CD4-positive, alpha-beta memory T cell (primary cell): ENCODE data around the gene PRDM5. TPM values are rescaled to one million over a fixed set of nuclear protein-coding genes. Genes with fewer than 3 reads are reported as not detected.

ENCODE experiments used
- CTCF ChIA-PET: fragments of 350-600 bp; sonication (Branson Sonifier 250); formaldehyde crosslinking; loops from one replicate; lab custom pipeline; 2021; ENCODE audit warnings: inconsistent platforms; ENCODE audit not compliant: partially characterized antibody; lab: Charles Lee
- POLR2A ChIA-PET: fragments of 350-600 bp; sonication (Branson Sonifier 250); formaldehyde crosslinking; loops from one replicate; lab custom pipeline; 2021; ENCODE audit not compliant: partially characterized antibody; lab: Charles Lee
- DNase-seq, 5 donors: peaks; one replicate each; pipeline versions ENCODE4 v3.0.0 to v3.0.0-alpha.2; 2020 to 2022; ENCODE audit warnings: mixed read lengths in 1 of 5
- H3K27ac ChIP-seq: one replicate; pipeline ENCODE4 v1.7.0; 2013; ENCODE audit warnings: low read depth, low read length
- H3K27me3 ChIP-seq: 2 replicates; pipeline ENCODE4 v1.7.0; 2013; ENCODE audit warnings: mild to moderate bottlenecking, low read length, moderate library complexity; ENCODE audit not compliant: insufficient read depth
- H3K36me3 ChIP-seq: 2 replicates; pipeline ENCODE4 v1.7.0; 2013; ENCODE audit warnings: mild to moderate bottlenecking, low read length, moderate library complexity; ENCODE audit not compliant: insufficient read depth
- H3K4me1 ChIP-seq: 2 replicates; pipeline ENCODE4 v1.7.0; 2013; ENCODE audit warnings: mild to moderate bottlenecking, low read length, moderate library complexity; ENCODE audit not compliant: insufficient read depth
- H3K4me3 ChIP-seq, 2 donors: one replicate each; pipeline ENCODE4 v1.7.0; 2013; ENCODE audit warnings: low read length in 2 of 2, mild to moderate bottlenecking in 1 of 2
- H3K9me3 ChIP-seq, 2 donors: one replicate each; pipeline ENCODE4 v1.7.0; 2013; ENCODE audit warnings: low read length in 2 of 2, control low read depth in 1 of 2; ENCODE audit not compliant: control insufficient read depth in 1 of 2
- H3K27ac Mint-ChIP-seq, 7 donors: one replicate each; pipeline ENCODE4 v1.8.0; 2020 to 2021; ENCODE audit warnings: mixed read lengths in 7 of 7, mild to moderate bottlenecking in 6 of 7, inconsistent platforms in 3 of 7, moderate library complexity in 3 of 7
- H3K27me3 Mint-ChIP-seq, 2 donors: one replicate each; pipeline ENCODE4 v1.8.0; 2020 to 2021; ENCODE audit warnings: mixed read lengths in 2 of 2
- H3K36me3 Mint-ChIP-seq, 2 donors: one replicate each; pipeline ENCODE4 v1.8.0; 2020 to 2021; ENCODE audit warnings: mixed read lengths in 2 of 2, inconsistent platforms in 1 of 2, mild to moderate bottlenecking in 1 of 2
- H3K4me1 Mint-ChIP-seq, 4 donors: one replicate each; pipeline ENCODE4 v1.8.0; 2020 to 2021; ENCODE audit warnings: mixed read lengths in 4 of 4, mild to moderate bottlenecking in 1 of 4
- H3K4me3 Mint-ChIP-seq, 8 donors: one replicate each; pipeline ENCODE4 v1.8.0; 2020 to 2021; ENCODE audit warnings: mixed read lengths in 8 of 8, mild to moderate bottlenecking in 7 of 8, moderate library complexity in 6 of 8, inconsistent platforms in 3 of 8
- H3K9me3 Mint-ChIP-seq, 8 donors: one replicate each; pipeline ENCODE4 v1.8.0; 2020 to 2021; ENCODE audit warnings: mixed read lengths in 8 of 8, mild to moderate bottlenecking in 5 of 8, inconsistent platforms in 3 of 8, moderate library complexity in 1 of 8
- intact Hi-C: fragments of 100-400 bp; cut with micrococcal nuclease; formaldehyde crosslinking; loops from one replicate; pipeline ENCODE4 v1.15.1; 2023
- polyA plus RNA-seq, 2 donors: library from polyadenylated mRNA; unstranded; fragments of 300-500 nt; fragmentation: Illumina TruSeq; gene quantifications; one replicate each; pipeline ENCODE4 v1.2.3, GENCODE V29; 2021
- total RNA-seq, 2 experiments: library from RNA; stranded (reverse); gene quantifications; one replicate each; pipeline ENCODE4 v1.2.3, GENCODE V29; 2021

PRDM5 gene
- total and polyA plus RNA-seq, 4 experiments from 2014 or later = 0.24 to 0.84 (median 0.36) TPM

DNA sequence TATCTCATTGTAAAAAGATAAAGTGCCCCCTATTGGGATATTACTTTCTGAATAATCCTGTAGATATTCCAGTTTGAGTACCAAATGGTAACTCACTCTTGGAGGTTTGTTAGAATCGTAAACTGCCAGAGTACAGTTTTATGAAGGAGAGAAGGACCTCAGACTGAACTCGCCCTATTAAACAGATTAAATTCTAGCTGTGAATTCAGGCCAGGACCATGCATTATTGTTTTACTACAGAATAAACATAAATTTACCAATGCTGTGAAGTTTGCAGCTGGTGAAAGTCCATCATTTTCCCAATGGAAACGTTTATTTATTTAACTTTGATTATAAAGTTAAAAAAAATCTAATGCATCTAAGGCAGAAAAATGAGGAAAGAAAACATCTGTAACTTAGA is 20.2 kb upstream of the PRDM5 start:
- no peaks in the 10 kb centered on the region for H3K27me3 ChIP-seq
- no peaks in the 10 kb centered on the region for H3K4me1 ChIP-seq
- H3K4me1 Mint-ChIP-seq = no peaks in the 10 kb centered on the region
- H3K4me3 Mint-ChIP-seq = no peak overlapping the region
- no peak for DNase-seq
- H3K9me3 Mint-ChIP-seq = peaks cover 6 to 27% (median 16%) of the 10 kb centered on the region in 8 donors
- H3K9me3 ChIP-seq = no peaks in the 10 kb centered on the region
- no peak overlapping the region for H3K27ac Mint-ChIP-seq
- H3K36me3 Mint-ChIP-seq = peaks cover 0 to 7% of the 10 kb centered on the region in 2 donors
- no peak overlapping the region for H3K27ac ChIP-seq
- no peak overlapping the region for H3K4me3 ChIP-seq
- H3K27me3 Mint-ChIP-seq = peaks cover 5 to 13% of the 10 kb centered on the region in 2 donors
- H3K36me3 ChIP-seq = no peaks in the 10 kb centered on the region
- ChIA-PET CTCF (no interaction called here), POLR2A (no interaction called here)
- intact Hi-C loops = no loop called here

DNA sequence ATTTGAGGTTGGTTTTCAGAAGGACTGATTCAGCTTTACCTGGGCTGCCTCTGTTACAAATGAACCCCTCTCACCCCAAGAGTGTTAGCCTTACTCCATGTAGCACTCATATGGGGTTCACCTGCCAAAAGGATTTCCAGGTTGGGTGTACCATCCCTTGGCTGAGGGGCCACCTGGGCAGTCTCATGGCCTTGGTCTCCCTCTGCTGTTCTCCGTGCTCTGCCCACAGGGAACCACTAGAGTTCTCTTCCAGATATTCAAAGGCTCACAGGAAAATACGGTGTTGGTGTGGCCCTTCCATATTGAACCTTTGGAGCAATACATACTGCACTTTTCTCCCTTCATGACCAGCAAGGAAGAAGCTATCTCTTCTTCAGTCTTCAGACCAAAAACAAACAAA is 18.0 kb upstream of the PRDM5 start:
- intact Hi-C loops = no loop called here
- POLR2A ChIA-PET = no interaction called here
- no peak for DNase-seq
- no peaks in the 10 kb centered on the region for H3K4me1 ChIP-seq
- H3K27ac Mint-ChIP-seq = no peak overlapping the region
- no peaks in the 10 kb centered on the region for H3K9me3 ChIP-seq
- CTCF ChIA-PET = no interaction called here
- H3K27ac ChIP-seq = no peak overlapping the region
- peaks cover 0 to 5% of the 10 kb centered on the region in 2 donors for H3K36me3 Mint-ChIP-seq
- no peaks in the 10 kb centered on the region for H3K36me3 ChIP-seq
- H3K4me1 Mint-ChIP-seq = no peaks in the 10 kb centered on the region
- no peak overlapping the region for H3K4me3 ChIP-seq
- no peaks in the 10 kb centered on the region for H3K27me3 ChIP-seq
- peaks cover 10 to 17% of the 10 kb centered on the region in 2 donors for H3K27me3 Mint-ChIP-seq
- no peak overlapping the region for H3K4me3 Mint-ChIP-seq
- H3K9me3 Mint-ChIP-seq = peaks cover 3 to 15% (median 9%) of the 10 kb centered on the region in 8 donors

DNA sequence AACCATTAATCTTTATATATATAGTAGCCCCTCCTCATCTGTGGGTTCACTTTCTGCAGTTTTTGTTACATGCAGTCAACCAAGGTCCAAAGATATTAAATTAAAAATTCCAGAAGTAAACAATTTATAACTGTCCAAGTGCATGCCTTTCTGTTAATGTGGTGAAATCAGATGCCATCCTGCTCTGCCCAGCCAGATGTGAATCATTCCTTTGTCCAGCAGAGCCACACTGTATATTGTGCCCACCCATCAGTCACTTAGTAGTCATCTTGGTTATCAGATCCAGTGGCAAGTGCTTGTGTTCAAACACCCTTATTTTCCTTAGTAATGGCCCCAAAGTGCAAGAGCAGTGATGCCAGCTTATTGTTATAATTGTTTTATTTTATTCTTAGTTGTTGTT is 17.2 kb upstream of the PRDM5 start:
- H3K27me3 ChIP-seq = no peaks in the 10 kb centered on the region
- intact Hi-C loops = no loop called here
- no peak overlapping the region for H3K4me3 ChIP-seq
- ChIA-PET CTCF (no interaction called here), POLR2A (no interaction called here)
- Mint-ChIP-seq H3K4me3 (no peak overlapping the region), H3K36me3 (peaks cover 0 to 5% of the 10 kb centered on the region in 2 donors), H3K9me3 (peaks cover 2 to 10% (median 6%) of the 10 kb centered on the region in 8 donors), H3K27me3 (peaks cover 13% of the 10 kb centered on the region in 2 donors), H3K27ac (no peak overlapping the region), H3K4me1 (no peaks in the 10 kb centered on the region)
- H3K27ac ChIP-seq = no peak overlapping the region
- H3K36me3 ChIP-seq = no peaks in the 10 kb centered on the region
- no peaks in the 10 kb centered on the region for H3K4me1 ChIP-seq
- DNase-seq = no peak
- no peaks in the 10 kb centered on the region for H3K9me3 ChIP-seq

DNA sequence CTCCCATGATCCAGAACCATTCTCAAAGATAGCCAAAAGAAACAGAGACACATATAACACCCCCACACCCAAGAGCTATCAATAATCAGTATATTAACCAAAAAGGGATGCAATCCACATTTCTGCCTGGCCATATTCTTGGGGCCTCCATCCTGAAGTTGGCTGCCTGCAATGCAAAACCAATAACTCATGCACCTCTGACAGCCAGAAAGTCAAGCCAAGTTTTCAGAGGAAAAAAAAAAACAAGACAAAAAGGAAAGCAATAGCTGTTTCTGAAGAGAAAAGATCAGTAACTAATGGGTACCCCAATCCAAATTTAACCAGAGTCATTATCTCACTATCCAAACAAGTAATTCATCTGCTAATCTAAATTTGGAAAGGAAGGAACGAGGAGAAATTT is 7.3 kb upstream of the PRDM5 start:
- Mint-ChIP-seq H3K27ac (no peak overlapping the region), H3K36me3 (no peaks in the 10 kb centered on the region), H3K27me3 (peaks cover 15% of the 10 kb centered on the region in 2 donors), H3K4me3 (no peak overlapping the region), H3K4me1 (no peaks in the 10 kb centered on the region), H3K9me3 (peaks cover 0 to 2% (median 0%) of the 10 kb centered on the region in 8 donors)
- CTCF ChIA-PET = no interaction called here
- POLR2A ChIA-PET = no interaction called here
- Histone ChIP-seq H3K36me3 (no peaks in the 10 kb centered on the region), H3K4me3 (no peak overlapping the region), H3K4me1 (no peaks in the 10 kb centered on the region), H3K27ac (no peak overlapping the region), H3K27me3 (no peaks in the 10 kb centered on the region), H3K9me3 (no peaks in the 10 kb centered on the region)
- DNase-seq = no peak
- intact Hi-C loops = loop anchor here (10.0 kb wide), 1 partner anchor 265 kb away; no protein-coding TSS in a partner anchor

DNA sequence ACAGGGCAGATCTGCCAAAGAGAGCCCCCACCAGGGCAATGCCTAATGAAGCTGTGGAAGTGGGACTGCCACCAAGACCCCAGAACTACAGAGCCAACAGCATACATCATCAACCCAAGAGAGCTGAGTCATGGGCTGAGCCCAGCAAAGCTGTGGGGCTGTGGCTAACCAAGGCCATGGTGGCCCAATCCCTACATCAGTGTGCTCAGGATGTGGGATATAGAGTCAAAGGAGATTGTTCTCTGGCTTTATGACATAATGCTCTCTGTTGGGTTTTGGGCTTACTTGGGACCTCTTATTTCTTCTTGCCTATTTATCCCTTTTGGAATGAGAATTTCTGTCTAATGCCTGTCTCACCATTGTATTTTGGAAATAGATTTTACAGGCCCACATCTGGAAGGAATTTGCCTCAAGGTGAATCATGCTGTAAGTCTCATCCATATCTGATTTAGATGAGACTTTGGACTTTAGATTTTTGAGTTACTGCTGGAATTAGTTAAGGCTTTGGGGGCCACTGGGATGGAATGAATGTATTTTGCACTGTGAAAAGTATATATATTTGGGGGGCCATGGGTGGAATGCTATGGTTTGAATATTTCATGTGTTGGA is 5.4 kb upstream of the PRDM5 start:
- Mint-ChIP-seq H3K27ac (no peak overlapping the region), H3K4me3 (no peak overlapping the region), H3K4me1 (peaks cover 0 to 6% (median 2%) of the 10 kb centered on the region in 4 donors), H3K27me3 (peaks cover 12 to 13% of the 10 kb centered on the region in 2 donors), H3K36me3 (no peaks in the 10 kb centered on the region), H3K9me3 (peaks cover 0 to 2% (median 0%) of the 10 kb centered on the region in 8 donors)
- CTCF ChIA-PET = no interaction called here
- Histone ChIP-seq H3K36me3 (no peaks in the 10 kb centered on the region), H3K4me1 (no peaks in the 10 kb centered on the region), H3K9me3 (no peaks in the 10 kb centered on the region), H3K27me3 (no peaks in the 10 kb centered on the region), H3K4me3 (no peak overlapping the region), H3K27ac (no peak overlapping the region)
- POLR2A ChIA-PET = no interaction called here
- no peak for DNase-seq
- intact Hi-C loops = loop anchor here (10.0 kb wide), 1 partner anchor 267 kb away; no protein-coding TSS in a partner anchor

DNA sequence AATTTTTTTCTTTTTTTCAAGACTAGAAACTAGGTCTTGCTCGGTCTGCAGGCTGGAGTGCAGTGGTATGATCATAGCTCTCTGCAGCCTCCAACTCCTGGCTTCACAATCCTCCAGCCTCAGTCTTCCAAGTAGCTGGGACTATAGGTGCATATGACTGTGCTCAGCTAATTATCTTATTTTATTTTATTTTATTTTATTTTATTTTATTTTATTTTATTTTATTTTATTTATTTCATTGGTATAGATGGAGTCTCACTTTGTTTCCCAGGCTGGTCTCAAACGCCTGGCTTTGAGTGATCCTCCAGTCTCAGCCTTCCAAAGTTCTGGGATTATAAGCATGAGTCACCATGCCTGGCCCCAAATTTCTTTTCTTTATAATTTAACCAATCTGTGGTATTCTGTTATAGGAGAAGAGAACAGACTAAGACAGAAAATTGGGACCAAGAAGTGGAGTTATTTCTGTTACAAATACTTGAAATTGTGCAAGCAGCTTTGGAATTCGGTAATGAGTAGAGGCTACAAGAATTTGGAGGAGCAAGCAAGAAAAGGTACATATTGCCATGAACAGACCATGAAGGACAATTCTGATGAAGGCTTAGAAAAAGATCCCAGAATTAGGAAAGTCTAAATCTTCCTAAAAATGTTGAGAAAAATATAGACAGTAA is 4.0 kb upstream of the PRDM5 start:
- H3K27me3 ChIP-seq = no peaks in the 10 kb centered on the region
- no peak for DNase-seq
- intact Hi-C loops = loop anchor here (10.0 kb wide), 1 partner anchor 268 kb away; no protein-coding TSS in a partner anchor
- Mint-ChIP-seq H3K27ac (no peak overlapping the region), H3K36me3 (peaks cover 0 to 2% of the 10 kb centered on the region in 2 donors), H3K27me3 (peaks cover 17 to 18% of the 10 kb centered on the region in 2 donors), H3K4me1 (peaks cover 6 to 13% (median 8%) of the 10 kb centered on the region in 4 donors), H3K4me3 (no peak overlapping the region), H3K9me3 (peaks cover 0 to 2% (median 0%) of the 10 kb centered on the region in 8 donors)
- CTCF ChIA-PET = no interaction called here
- no peak overlapping the region for H3K4me3 ChIP-seq
- peaks cover 5% of the 10 kb centered on the region for H3K4me1 ChIP-seq
- H3K9me3 ChIP-seq = no peaks in the 10 kb centered on the region
- POLR2A ChIA-PET = no interaction called here
- H3K36me3 ChIP-seq = no peaks in the 10 kb centered on the region
- no peak overlapping the region for H3K27ac ChIP-seq

DNA sequence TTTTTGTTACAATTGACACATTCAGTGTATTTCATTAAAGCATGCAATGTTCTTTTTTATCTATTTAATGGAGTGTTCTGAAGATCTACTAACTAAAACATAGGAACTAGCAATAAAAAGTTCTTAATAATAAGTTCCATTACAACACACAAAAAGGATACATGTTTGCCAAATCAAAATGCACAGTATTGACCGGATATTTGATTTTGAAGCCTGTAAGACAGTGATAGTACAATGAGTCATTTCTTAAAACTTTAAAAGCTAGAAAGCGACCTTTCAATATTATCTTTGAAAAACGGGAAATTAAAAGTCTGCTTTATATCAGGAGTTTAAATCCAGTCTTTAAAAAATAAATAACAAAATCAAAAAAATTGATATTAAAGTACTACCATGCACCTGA is 2.4 kb upstream of the PRDM5 start:
- Mint-ChIP-seq H3K4me3 (no peak overlapping the region), H3K9me3 (peaks cover 0 to 2% (median 0%) of the 10 kb centered on the region in 8 donors), H3K36me3 (peaks cover 0 to 2% of the 10 kb centered on the region in 2 donors), H3K27me3 (peaks cover 20 to 21% of the 10 kb centered on the region in 2 donors), H3K4me1 (peaks cover 9 to 17% (median 10%) of the 10 kb centered on the region in 4 donors), H3K27ac (no peak overlapping the region)
- no peak overlapping the region for H3K4me3 ChIP-seq
- intact Hi-C loops = loop anchor here (10.0 kb wide), 1 partner anchor 270 kb away; no protein-coding TSS in a partner anchor
- peaks cover 9% of the 10 kb centered on the region for H3K4me1 ChIP-seq
- H3K27ac ChIP-seq = no peak overlapping the region
- H3K9me3 ChIP-seq = no peaks in the 10 kb centered on the region
- ChIA-PET CTCF (no interaction called here), POLR2A (no interaction called here)
- no peak for DNase-seq
- no peaks in the 10 kb centered on the region for H3K36me3 ChIP-seq
- H3K27me3 ChIP-seq = no peaks in the 10 kb centered on the region
